T-helper 2 cell treated with Interferon-gamma antibody and Interleukin-4, amounts not matched to agents 100 ng/mL and 5 ng/mL, for 36 hours (primary cell): Measurements from ENCODE around the gene PGD. TPM values are rescaled to one million over a fixed set of nuclear protein-coding genes. Genes with fewer than 3 reads are reported as not detected.
"Not testable (repeated sequence)": the region's sequence is repeated elsewhere in the genome, so short reads cannot be mapped to it uniquely, and the experiment has no call there.

Experiments
- intact Hi-C: fragments of 100-400 bp; cut with micrococcal nuclease; formaldehyde crosslinking; loops from one replicate; pipeline ENCODE4 v1.15.1; 2023
- total RNA-seq: library from RNA; stranded (reverse); gene quantifications from 2 replicates; pipeline ENCODE4 v1.2.3, GENCODE V29; 2022

Gene PGD
- total RNA-seq, 1 donor from 2014 or later = 92.7 TPM

DNA sequence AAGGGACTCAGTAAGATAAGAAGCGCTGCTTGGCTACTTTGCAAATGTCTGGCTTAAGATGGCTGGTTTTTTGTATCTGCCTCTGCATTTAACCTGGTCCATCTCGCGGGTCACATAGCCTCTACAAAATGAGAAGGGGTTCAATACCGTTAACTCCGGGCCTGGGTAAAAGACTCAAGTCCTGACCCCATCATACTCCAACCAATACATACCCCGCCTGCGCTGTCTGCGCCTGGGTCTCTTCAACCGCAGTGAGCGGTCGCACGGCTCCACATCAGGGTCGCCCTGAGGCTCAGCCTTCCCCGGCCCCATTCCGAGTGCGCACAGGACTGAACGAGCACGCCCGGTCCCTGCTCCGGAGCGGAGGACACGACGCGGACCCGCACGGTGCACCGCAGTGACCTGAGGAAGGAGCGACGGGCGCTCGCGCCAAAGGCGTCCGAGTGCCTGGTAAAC, 558 bp upstream of the PGD start:
- intact Hi-C loops = loop anchor here (1.0 to 2.0 kb wide), 5 partner anchors 10 to 366 kb away; partner anchors contain the start of genes DFFA, KIF1B and UBE4B

DNA sequence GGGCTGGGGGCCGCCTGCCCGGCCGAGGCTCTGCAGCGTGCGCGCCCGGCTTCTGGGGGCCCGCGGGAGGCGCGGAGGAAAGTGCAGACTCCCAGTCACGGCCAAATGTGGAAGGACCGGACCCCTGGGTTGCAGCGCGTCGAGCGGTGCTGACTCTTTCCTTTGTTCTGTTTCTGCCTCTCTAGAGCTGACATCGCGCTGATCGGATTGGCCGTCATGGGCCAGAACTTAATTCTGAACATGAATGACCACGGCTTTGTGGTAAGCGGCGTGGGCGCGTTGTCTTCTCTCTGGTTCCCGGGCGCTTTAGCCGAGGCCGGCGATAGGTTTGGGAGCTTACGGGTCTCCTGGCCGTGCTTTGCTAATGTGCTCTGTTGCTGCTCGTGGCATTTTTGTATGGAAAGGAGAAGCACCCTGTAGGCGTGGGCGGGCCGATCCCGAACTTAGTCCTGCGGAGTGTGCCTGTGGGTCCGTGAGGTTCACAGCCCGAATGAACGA, 629 bp downstream of the PGD start:
- intact Hi-C loops = loop anchor here (2.0 kb wide), 2 partner anchors 189 to 367 kb away; partner anchors contain the start of genes KIF1B and UBE4B

DNA sequence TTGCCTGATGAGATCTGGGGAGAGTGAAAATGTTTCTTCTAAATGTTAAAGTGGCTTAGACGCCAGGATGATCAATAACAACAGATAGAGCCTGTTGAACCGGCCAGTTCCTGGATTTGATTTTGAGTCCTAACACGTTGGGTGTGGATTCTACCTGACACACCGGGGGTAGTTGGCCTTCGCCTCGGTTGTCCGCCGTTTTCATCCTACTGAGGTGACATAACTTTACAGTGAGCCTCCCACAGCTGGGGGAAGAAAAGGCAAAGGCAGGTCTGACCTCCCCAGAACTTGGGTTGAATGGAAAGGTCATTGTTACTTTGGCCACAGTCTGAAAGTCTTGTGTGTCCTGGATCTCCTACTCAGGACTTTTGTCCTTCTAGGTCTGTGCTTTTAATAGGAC, 1.1 kb downstream of the PGD start:
- intact Hi-C loops = no loop called here

DNA sequence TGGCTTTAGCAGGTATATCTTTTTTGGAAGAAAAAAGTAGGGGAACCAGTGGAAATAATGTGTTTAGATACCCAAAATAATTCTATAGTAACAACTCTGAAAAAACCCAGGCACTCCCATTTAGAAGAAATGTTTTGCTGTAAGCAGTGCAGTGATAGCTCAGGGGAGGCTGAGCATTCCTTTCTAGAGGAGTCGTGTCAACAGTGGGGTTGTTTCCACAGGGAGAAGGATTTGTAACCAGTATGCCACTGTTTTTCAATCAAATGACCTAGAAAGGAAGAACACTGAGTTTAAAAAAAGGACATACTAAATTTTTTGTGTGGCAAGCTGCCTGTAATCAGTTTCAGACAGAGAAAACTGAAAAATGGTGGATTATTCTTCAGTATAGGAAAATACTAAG, 2.4 kb downstream of the PGD start:
- intact Hi-C loops = no loop called here

DNA sequence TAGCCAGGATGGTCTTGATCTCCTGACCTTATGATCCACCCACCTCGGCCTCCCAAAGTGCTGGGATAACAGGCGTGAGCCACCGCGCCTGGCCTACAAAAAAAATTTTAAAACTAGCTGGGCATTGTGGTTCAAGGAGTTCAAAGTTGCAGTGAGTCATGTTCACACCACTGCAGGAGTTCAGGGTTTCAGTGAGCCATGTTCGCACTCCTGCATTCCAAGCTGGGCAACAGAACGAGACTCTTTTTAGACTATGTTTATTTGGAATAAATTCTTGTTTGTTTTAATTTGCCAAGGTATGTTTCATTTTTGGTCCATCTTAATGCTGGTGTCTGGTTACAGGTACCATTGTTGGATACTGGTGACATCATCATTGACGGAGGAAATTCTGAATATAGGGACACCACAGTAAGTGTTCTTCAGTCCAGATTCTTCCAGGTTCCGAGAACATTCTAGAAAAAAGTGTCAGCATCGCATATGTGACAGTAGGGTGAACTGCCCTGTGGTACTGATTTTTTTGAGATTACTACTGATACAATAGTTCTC, 3.9 kb downstream of the PGD start:
- intact Hi-C loops = no loop called here

DNA sequence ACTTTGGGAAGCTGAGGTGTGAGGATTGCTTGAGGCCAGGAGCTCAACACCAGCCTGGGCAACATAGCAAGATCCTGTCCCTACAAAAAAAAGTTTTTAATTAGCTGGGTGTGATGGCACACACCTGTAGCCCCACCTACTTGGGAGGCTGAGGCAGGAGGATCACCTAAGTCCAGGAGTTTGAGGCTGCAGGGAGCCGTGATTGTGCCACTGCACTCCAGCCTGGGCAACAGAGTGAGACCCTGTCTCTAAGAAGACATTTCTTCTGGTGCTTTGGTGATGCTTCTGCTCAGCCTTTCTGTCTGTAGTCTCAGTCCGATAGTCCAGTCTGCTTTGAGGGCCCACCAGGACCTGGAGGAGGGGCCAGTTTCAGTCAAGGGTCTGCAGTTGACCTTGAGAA, 8.3 kb downstream of the PGD start:
- intact Hi-C loops = no loop called here

DNA sequence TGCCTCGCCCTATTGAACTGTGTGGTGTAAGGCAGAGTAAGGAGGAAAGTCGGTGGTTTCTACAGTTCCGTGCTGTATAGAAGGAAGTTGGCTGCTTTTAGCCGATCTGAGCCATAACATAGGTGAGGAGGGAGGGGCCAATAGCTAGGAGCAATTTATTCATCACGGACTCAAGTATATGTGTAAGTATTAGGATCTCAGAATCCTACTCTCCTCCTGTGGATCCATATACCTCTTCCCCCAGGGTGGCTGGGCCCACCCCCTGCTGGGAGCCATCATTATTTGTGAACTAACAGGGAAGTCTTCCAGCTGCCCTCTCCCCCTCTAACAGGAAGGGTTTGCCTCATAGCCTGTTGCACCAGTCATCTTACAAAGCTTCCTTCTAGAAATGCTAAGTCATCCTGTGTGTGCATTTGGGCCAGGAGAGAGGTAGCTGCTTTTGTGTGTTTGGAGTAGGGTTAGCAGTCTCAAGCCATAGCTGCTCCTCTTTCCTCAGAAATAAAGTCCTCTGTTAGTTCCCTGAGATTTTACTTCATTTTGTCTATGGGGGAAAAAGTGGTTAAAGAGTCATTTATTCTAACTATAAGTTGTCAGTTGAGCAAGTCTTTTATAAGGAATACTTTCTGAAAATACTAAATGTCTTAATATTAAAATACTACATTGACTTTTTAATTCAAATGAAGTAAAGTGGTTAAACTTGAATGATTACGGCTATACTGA, 16.5 kb downstream of the PGD start:
- intact Hi-C loops = no loop called here

DNA sequence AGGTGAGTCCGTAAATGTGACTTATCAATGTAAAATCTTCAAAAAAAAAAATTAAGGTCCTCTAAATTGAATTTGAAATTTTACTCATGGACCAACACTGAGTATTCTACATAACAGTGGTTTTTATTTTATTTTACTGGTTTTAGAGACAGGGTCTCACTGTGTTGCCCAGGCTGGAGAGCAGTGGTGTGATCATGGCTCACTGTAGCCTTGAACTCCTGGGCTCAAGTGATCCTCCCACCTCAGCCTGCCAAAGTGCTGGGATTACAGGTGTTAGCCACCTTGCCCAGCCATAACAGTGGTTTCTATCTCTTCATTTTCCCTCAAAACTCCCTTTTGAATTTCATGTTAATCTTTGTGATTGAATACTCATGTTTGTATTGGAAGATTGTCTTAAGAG, 17.1 kb downstream of the PGD start:
- intact Hi-C loops = not testable (repeated sequence)

DNA sequence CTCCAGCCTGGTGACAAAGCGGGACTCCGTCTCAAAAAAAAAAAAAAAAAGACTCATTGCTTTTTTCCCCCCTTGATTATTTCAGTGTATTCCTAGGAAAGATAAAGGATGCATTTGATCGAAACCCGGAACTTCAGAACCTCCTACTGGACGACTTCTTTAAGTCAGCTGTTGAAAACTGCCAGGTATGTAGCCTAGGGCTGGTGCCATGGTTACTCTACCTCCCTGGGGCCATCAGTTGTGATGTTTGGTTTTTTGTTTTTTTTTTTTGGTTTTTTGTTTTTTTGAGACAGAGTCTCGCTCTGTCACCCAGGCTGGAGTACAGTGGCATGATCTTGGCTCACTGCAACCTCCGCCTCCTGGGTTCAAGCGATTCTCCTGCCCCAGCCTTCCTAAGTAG, 19.9 kb downstream of the PGD start:
- intact Hi-C loops = not testable (repeated sequence)

DNA sequence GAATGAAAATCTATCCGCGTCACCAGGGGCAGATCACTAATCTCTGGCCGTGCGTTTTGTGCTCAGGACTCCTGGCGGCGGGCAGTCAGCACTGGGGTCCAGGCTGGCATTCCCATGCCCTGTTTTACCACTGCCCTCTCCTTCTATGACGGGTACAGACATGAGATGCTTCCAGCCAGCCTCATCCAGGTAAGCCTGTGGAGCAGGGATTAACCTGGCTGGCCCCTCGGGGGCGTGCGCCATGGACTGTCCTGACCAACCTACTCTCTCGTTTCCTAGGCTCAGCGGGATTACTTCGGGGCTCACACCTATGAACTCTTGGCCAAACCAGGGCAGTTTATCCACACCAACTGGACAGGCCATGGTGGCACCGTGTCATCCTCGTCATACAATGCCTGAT, 20.5 kb downstream of the PGD start:
- intact Hi-C loops = no loop called here

DNA sequence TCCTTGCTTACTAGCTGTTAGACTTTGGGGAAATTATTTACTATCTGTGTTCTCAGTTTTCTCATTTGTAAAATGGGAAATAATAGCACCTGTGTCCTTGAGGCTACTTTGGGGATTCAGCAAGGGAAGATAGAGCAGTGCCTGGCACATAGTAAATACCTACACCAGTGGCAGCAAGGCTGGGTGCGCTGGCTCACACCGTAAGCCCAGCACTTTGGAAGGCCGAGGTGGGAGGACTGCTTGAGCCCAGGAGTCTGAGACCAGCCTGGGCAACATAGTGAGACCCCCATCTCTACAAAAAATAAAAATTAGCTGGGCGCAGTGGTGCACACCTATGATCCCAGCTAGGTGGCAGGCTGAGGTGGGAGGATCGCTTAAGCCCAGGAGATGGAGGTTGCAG, 22.8 kb downstream of the PGD start:
- intact Hi-C loops = no loop called here

DNA sequence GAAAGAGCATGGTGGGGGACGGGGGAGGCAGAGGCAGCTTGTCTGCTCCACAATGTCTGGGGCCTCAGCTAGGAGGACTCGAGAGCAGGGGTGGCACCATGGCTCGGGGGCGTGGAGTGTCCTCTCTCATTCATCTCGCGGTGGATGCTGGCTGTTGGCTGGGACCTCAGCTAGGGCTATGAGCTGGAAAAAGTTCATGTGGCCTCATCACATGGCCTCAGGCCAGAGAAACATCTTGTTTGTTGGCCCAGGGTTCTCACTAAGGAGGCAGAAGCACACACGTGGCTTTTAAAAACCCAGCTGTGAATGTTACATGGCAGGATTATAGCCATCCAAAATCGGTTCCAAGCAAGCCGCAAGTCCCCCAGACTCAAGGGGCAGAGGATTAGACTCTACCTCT, 25.2 kb downstream of the PGD start:
- intact Hi-C loops = no loop called here

DNA sequence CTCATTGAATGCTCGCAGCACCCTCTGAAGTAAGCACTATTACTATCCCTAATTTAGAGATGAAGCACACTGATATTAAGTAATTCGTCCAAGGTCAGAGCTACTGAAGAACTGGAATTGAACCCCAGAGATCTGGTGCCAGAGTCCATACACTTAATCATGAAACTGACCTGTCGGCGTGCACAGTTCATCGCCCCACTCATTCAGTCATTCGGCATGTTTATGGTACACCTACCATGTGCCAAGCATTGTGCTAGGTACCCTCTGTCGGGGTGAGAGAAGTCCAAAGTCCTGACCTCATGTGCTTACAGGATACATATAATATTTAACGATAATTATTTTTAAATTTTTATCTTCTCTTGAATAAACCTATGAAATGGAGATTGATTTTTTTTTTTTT, 25.8 kb downstream of the PGD start:
- intact Hi-C loops = no loop called here

DNA sequence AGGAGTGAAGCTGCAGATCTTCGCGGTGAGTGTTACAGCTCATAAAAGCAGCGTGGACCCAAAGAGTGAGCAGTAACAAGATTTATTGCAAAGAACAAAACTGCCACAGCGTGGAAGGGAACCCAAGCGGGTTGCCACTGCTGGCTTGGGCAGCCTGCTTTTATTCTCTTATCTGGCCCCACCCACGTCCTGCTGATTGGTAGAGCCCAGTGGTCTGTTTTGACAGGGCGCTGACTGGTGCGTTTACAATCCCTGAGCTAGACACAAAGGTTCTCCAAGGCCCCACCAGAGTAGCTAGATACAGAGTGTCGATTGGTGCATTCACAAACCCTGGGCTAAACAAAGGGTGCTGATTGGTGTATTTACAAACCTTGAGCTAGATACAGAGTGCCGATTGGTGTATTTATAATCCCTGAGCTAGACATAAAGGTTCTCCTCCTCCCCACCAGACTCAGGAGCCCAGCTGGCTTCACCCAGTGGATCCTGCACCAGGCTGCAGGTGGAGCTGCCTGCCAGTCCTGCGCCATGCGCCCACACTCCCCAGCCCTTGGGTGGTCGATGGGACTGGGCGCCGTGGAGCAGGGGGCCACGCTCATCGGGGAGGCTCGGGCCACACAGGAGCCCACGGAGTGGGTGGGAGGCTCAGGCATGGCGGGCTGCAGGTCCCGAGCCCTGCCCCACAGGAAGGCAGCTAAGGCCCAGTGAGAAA, 27.1 kb downstream of the PGD start:
- intact Hi-C loops = not testable (repeated sequence)

DNA sequence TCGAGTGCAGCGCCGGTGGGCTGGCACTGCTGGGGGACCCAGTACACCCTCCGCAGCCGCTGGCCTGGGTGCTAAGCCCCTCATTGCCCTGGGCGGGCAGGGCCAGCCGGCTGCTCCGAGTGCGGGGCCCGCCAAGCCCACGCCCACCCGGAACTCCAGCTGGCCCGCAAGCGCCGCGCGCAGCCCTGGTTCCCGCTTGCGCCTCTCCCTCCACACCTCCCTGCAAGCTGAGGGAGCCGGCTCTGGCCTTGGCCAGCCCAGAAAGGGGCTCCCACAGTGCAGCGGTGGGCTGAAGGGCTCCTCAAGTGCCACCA, 27.6 kb downstream of the PGD start:
- intact Hi-C loops = not testable (repeated sequence)

DNA sequence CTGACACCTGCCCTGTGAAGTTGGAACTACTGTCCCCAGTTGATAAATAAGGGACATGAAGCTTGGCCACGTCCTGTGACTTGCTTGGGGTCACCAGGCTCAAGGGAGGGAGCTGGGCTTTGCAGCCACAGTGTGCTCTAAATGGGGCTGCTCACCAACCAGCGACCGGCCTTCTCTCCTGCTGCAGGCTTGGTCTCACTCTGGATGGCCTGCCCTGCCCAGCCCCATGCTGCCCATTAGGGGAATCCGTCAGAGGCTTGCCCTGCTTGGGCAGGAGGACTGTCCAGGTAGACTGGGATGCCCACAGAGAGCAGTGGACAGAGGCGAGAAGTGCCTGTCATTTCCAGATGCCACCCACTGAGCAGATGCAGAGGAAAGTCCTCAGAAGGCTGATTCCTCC, 30.1 kb downstream of the PGD start:
- intact Hi-C loops = loop anchor here (1.0 to 2.0 kb wide), 5 partner anchors 31 to 554 kb away; partner anchors contain the start of genes KIF1B, LZIC and NMNAT1

DNA sequence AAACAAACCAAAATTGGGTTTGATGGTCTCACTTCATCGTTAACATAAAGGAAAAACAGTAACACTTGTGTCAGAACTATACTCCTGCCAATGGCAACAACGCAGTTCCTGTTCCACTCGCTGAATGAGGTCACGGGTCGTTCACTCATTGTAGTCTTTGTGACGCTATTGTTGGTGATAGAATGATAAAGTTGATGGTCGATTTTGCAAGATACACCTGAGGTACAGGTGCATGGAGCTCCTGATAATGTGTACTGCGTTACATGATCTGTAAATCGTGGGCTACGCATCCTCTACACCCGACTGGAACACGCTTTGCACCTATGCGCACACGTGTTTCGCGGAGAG, 31.0 kb downstream of the PGD start:
- intact Hi-C loops = loop anchor here (1.0 to 2.0 kb wide), 7 partner anchors 42 to 555 kb away; partner anchors contain the start of genes DFFA, KIF1B, LZIC and NMNAT1

DNA sequence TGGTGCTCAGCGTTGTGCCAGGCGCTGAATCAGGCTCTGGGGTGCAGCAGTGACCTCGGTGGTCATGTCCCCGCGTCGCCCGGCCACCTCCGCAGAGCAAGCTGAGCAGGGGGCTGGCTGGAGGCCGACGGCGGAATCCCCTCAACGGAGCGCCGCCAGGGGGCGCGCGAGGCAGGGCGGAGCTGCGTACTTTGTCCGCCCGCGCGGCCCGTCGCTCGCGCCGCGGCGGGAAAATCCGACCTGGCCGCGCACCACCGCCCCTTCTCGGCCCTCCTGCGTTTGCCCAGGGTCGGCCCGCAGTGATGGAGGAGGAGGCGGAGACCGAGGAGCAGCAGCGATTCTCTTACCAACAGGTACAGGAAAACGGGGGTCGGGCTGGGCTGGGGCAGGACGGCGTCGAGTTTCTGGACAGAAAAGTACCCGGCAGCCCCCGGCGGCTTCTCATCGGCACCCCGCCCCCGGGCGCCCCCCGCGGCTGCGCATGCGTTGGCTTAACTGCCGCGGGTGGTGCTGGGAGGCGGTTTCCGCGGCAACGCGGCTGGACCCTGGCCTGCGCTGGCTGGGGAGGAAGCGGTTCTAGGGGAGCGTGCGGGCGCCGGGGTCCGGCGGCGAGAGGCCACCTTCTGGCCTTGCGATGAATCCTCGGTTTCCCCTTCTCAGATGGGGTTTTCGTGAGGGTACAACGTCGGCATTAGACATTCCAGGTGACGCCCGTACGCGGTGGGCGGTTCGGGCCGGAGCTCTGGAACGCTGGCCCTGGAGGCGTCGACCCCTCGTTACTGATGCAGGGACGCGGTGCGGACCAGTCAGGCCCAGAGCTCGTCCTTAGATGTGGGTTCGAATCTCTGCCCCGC, 31.6 kb downstream of the PGD start, which contains the start of gene CENPS:
Gene CENPS, plus strand, starts transcription at position 218 of the 854 bp plus-strand sequence. Its CDS starts 85 bp downstream, at position 303.
- intact Hi-C loops = loop anchor here (1.0 to 2.0 kb wide), 4 partner anchors 42 to 436 kb away; partner anchors contain the start of genes DFFA and UBE4B

DNA sequence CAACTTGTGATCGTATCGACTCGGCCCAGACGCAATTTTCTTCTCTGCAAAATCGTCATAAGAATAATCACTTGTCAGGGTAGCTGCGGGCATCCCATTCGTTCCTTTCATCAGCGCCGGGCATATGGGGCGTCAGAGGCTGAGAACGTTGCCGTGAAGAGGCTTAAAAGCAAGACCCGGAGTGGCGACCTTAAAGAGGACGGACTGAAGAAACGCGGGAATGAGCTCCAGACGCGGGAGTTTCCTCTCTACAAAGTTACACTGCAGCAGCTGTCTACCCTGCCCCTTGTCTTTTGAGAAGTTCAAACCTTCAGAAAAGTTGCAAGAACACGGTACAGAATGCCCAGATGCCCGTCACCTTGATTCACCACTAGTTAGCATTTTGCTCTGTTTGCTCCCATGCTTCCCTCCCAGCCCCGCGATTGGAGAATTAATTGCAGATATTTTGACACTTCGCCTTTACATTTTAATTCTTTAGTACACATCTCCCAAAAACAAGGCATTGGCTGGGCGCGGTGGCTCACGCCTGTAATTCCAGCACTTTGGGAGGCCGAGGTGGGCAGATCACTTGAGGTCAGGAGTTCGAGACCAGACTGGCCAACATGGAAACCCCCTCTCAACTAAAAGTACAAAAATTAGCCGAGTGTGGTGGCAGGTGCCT, 32.3 kb downstream of the PGD start:
- intact Hi-C loops = loop anchor here (2.0 kb wide), 2 partner anchors 398 to 436 kb away; partner anchors contain the start of gene UBE4B

DNA sequence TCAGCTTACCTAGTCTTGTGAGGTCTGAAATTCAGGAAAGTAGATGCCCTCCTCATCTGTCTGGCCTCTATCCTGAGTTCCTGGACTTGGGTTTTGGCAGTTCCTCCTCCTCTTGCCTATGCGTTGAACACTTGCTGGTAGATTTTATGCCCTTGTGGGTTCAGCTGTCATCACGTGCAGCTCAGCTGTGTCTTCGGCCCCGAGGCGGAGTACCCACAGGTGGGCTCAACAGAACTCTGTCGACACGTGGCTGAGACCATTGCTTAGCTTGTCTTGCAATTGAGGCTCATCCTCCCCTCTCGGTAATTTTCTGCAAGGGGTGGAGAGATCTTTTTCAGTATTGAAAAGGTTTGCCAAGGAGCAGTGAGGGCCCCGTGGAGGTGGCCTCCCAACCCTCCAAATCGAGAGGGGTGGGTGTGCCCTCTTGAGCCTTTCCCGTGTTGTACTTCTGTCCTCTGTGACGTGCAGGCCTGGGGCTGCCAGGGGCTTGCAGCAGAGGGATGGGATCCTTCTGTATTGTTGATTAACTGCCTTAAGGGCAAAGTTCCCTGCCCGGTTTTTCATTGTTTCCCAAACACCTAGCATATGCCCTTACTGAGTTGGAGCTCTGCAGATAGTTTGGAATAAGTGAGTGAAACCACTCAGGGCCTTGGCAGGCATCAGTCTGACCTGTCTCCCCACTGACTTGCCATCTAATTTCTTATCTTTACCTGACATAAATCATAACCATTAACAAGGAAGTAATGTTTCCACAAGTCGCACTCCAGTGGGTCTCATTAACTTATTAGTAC, 34.2 kb downstream of the PGD start:
- intact Hi-C loops = no loop called here
